Activated T-cell treated with anti-CD3 and anti-CD28 coated beads, Interleukin-2, amount 50 U/mL, for 4 hours (primary cell): ENCODE data around the gene HOXA9. TPM values are rescaled to one million over a fixed set of nuclear protein-coding genes. Genes with fewer than 3 reads are reported as not detected.

ENCODE experiments used
- ATAC-seq, 2 donors: fragments of 200-7000 bp; cut with Tn5 transposase; one replicate each; pipeline ENCODE4 v1.10.0; 2021
- DNase-seq: peaks from one replicate; pipeline ENCODE4 v3.0.0-alpha.2; 2020
- H3K27me3 Mint-ChIP-seq: one replicate; pipeline ENCODE4 v1.8.0; 2021; ENCODE audit warnings: low read depth, mixed read lengths
- H3K36me3 Mint-ChIP-seq: one replicate; pipeline ENCODE4 v1.8.0; 2022; ENCODE audit warnings: mixed read lengths; ENCODE audit not compliant: insufficient read depth
- H3K4me1 Mint-ChIP-seq: one replicate; pipeline ENCODE4 v1.8.0; 2021; ENCODE audit warnings: low read depth, mixed read lengths
- H3K4me3 Mint-ChIP-seq: one replicate; pipeline ENCODE4 v1.8.0; 2021; ENCODE audit warnings: mild to moderate bottlenecking, moderate library complexity, mixed read lengths
- H3K9me3 Mint-ChIP-seq: one replicate; pipeline ENCODE4 v1.8.0; 2021; ENCODE audit warnings: mixed read lengths
- total RNA-seq, 3 donors: library from RNA; stranded (reverse); gene quantifications; one replicate each; pipeline ENCODE4 v1.2.1, GENCODE V29; 2021

HOXA9 gene
- total RNA-seq, 3 donors from 2014 or later, result 0.28 to 0.76 TPM; not detected in 1

DNA sequence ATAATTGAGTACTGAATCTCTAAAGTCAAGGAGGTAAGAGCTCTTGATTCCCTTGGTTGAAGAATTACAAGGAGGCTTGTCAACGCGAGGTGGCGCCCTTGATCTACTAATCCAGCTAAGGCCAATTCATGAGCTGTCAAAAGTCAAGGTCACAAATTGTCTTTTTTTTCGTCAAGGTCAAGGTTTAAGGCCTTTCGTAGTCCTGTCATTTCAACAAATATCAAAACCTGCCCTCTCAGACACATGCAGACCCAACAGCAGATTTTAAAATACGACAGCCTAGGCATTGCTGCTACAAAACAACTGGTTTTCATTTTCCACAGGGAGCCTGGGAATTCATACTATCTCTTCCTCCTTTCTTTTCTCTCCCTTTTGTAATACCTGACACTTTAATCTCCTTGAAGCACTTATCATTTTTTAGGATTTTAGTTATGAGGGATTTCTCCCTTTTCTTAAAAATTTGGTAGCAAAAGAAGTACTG is 31.0 kb upstream of the HOXA9 start:
- H3K9me3 Mint-ChIP-seq, result no peaks in the 10 kb centered on the region
- H3K4me3 Mint-ChIP-seq, result no peak overlapping the region
- peak; percentile 84 for DNase-seq
- H3K36me3 Mint-ChIP-seq, result no peaks in the 10 kb centered on the region
- peaks cover 79% of the 10 kb centered on the region for H3K27me3 Mint-ChIP-seq
- peak in 1 of 2 donors; percentile 31 for ATAC-seq
- H3K4me1 Mint-ChIP-seq, result peaks cover 25% of the 10 kb centered on the region

DNA sequence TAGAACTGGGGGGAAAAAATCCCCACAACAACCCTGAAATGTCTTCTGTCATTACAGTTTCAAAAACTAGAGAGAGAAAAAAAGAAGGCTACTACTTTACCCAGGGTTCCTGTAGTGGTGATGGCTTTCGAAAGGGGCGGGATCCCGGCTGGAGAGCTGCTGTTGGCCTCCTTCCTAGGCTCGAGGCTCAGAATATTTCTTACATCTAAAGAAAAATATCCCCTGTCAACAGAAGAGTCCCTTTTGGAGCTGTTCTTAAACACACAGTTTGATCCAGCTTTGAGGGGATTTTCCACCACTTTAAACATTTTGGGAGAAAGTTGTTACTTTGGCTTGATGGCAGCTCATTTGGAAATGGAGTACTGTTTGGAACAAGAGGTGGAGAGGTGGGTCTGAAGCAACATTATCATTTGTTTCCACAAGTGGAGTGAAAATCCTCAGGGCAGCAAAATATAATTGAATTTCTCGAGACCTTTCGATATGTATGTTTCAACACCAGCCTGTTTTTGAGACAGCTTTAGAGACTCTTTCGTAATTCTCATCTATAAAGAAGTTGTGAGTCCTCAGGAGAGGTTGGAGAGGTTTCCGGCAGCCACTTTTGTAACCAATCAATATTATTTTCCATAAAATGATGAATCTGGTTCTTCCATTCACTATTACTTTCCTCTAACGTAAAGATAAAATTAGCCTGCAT is 29.5 kb upstream of the HOXA9 start:
- peaks cover 13% of the 10 kb centered on the region for H3K4me1 Mint-ChIP-seq
- no peaks in the 10 kb centered on the region for H3K36me3 Mint-ChIP-seq
- H3K4me3 Mint-ChIP-seq, result no peak overlapping the region
- H3K27me3 Mint-ChIP-seq, result peaks cover 81% of the 10 kb centered on the region
- no peak for ATAC-seq
- no peak for DNase-seq
- H3K9me3 Mint-ChIP-seq, result no peaks in the 10 kb centered on the region

DNA sequence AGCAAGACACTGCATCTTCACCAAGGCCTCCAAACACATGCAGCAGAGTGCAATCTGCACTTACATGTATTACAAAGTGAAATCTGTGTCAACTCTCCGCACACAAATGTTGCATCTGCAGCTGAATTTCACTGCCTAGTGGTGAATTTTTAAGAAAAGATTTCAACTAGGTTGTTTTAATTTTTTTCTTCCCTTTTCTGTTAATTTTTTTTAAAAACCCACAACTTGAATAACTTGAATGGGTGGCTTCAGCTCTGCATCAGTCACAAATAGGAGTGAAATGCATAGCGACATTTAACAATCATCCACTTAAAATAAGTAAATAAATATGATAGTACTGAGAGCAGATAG is 28.6 kb upstream of the HOXA9 start:
- H3K4me1 Mint-ChIP-seq, result peaks cover 16% of the 10 kb centered on the region
- no peak overlapping the region for H3K4me3 Mint-ChIP-seq
- no peak for ATAC-seq
- DNase-seq, result no peak
- peaks cover 87% of the 10 kb centered on the region for H3K27me3 Mint-ChIP-seq
- H3K9me3 Mint-ChIP-seq, result no peaks in the 10 kb centered on the region
- no peaks in the 10 kb centered on the region for H3K36me3 Mint-ChIP-seq

DNA sequence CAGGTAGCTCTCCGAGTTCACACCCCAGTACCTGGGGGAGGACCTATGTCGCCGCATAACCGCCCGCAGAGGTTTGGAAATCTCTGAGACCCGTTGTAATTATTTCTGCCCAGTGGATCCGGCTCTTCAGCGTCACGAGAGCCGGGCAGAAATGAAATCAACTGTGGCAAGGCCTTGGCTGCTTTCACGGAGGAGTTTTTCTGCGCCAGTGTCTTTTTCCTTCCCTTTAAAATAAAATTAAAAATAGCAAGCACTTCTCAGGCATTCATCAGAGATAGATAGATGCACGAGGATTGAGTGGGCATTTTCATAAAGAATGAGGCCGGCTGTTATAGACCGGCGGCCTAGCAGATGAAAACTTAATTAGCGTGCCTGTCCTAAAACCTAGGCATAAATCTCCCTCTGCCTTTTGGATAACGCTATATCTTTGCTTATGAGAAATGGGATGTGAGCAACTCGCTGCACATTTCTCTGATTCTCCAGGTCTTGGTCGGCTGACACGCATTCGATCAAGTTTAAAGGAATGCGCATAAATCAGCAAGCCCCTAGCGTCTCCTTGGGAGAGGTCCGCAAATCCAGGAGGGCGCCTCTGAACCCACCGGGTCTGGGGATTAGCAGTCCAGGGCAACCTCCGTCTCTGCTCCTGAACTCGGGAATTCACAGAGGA is 28.1 kb upstream of the HOXA9 start:
- DNase-seq (no peak), ATAC-seq (no peak)
- no peaks in the 10 kb centered on the region for H3K36me3 Mint-ChIP-seq
- peaks cover 87% of the 10 kb centered on the region for H3K27me3 Mint-ChIP-seq
- no peaks in the 10 kb centered on the region for H3K9me3 Mint-ChIP-seq
- H3K4me1 Mint-ChIP-seq, result peaks cover 19% of the 10 kb centered on the region
- H3K4me3 Mint-ChIP-seq, result no peak overlapping the region

DNA sequence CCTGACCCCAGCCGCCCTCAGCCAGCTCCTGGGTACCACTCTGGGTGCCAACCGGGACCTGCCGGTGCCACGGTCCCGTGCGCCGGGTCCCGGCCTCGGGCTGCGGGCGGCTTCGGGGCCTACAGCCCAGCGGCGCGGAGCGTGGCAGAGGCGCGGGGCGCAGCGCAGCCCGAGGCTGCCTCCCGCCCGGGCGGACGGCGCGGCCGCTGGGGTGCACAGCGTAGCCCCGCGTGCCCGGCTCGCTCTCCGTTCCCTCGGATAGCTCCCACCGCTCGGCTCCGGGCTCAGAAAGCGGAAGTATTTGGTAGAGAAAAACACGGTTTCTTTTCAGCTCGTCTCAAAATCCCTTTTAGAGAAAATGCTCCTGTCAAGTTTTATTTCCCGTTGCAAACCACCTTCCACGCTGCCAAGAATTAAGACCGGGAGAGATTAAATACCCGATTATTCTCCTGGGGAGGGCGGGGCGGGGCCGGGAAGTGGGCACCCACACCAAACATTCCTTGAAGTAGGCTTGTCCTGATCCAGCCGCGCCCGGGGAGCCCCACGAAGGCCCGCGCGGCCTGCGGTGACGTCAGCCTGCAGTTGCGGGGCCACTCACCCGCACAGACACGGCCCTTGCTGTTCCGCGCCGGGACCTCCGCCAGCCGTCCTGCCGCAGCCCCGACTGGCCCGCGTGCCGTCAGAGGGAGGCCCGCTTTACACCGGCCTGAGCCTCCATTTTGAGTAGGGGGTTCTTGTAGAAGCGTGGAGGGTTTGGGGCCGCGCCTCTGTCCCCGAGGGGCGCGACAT is 27.4 kb upstream of the HOXA9 start:
- peaks cover 22% of the 10 kb centered on the region for H3K4me1 Mint-ChIP-seq
- peak overlapping the region; percentile 55 for H3K4me3 Mint-ChIP-seq
- no peaks in the 10 kb centered on the region for H3K9me3 Mint-ChIP-seq
- no peaks in the 10 kb centered on the region for H3K36me3 Mint-ChIP-seq
- DNase-seq (no peak), ATAC-seq (peak; percentile 60 to 66)
- H3K27me3 Mint-ChIP-seq, result peaks cover 87% of the 10 kb centered on the region

DNA sequence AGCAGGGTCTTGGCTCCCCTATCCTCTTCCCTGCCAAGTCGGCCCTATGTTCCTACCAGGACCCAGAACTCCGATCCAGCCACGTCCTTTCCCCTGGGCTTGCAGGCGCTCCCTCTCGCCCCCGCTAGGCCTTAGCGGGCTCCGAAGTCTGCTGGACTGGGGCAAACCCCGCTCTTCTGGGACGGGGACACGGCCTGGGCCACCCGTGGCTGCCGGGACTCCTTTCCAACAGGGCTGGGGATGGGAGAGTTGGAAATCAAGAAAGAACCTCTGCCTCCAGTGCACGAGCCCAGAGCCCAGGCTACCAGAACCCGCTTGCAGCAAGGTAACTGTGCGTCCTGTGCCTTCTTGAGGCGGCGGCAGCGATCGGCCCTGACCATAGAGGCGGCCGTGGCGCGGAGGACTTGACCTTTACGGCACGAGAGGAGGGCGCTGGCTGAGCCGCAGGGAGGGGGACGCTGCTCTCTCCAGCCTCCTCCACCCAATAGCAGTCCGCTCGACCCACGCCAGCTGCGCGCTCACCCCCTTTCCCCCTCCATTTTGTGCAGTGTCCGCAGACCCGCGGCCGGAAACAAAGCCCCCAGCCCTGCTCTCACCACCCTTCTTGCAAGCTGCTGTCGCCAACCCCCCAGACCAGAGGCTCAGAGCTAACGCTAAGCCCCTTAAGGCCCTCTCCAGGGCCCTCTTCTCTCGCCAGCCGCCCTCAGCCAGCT is 26.7 kb upstream of the HOXA9 start:
- H3K36me3 Mint-ChIP-seq, result no peaks in the 10 kb centered on the region
- DNase-seq (no peak), ATAC-seq (peak; percentile 12 to 17)
- no peaks in the 10 kb centered on the region for H3K9me3 Mint-ChIP-seq
- peaks cover 87% of the 10 kb centered on the region for H3K27me3 Mint-ChIP-seq
- H3K4me1 Mint-ChIP-seq, result peaks cover 28% of the 10 kb centered on the region
- H3K4me3 Mint-ChIP-seq, result peak overlapping the region; percentile 46

DNA sequence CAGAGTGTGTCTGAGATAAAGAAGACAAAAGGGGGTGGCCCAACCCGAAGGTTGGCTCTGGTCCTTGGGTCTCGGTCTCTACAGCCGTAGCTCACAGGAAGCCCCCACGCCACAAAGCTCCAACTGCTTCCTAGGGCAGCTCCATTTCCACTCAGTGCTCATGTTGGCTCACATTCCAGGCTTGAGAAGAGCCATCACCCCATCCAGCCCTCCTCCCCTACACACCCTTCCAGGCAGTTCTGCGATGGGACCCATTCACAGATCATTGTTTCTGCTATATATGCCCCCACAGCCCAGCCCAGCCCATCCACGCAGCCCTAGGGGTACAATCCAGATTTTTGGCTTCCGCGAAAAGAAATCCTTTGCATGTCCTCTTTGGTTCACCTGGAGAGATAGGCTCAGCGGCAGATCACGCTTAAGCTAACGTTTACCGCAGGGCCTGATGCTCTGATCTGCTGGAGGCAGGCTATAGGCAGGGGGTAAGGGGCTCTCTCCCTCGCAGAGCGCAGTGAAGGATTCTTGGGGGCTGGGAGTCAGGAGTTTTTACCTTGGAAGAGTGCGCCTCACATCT is 25.9 kb upstream of the HOXA9 start:
- peaks cover 28% of the 10 kb centered on the region for H3K4me1 Mint-ChIP-seq
- no peak for DNase-seq
- no peaks in the 10 kb centered on the region for H3K9me3 Mint-ChIP-seq
- peaks cover 88% of the 10 kb centered on the region for H3K27me3 Mint-ChIP-seq
- no peak for ATAC-seq
- no peak overlapping the region for H3K4me3 Mint-ChIP-seq
- H3K36me3 Mint-ChIP-seq, result no peaks in the 10 kb centered on the region

DNA sequence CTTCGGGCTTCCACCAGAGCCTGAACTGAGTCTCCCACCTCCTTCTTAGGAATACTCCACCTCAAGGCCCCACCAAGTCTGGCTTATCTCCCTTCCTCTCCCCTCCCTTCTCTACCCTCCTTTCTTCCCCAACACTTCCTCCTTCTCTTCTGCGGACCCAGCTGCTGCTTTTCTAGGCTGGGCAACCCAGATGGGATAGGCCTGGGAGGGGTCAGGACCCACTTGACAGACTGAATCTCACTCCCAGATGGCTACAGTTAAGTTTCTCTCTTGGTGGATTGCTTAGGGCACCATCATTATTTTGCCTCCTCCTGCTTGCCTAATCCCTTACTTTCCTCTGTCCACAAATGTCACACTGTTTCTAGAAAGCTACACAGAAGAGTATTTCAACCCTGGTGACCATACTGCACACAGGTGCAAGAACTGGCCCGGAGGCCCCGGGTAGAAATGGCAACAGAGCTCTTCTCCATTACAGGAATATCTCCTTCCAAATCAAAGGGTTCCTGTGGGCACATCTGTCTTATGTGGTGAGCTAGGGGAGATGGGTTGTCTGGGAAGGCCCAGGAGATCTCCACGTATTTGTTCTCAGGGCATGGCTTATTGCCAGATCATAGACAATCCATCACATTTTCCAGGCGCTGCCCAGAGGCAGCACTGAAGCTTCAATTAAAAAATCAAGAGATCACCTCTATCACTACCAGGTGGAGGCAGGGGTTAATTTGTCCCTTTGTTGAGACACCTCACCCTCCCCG is 24.8 kb upstream of the HOXA9 start:
- H3K9me3 Mint-ChIP-seq, result no peaks in the 10 kb centered on the region
- no peak for ATAC-seq
- no peak overlapping the region for H3K4me3 Mint-ChIP-seq
- no peaks in the 10 kb centered on the region for H3K36me3 Mint-ChIP-seq
- H3K27me3 Mint-ChIP-seq, result peaks cover 92% of the 10 kb centered on the region
- DNase-seq, result no peak
- H3K4me1 Mint-ChIP-seq, result peaks cover 39% of the 10 kb centered on the region

DNA sequence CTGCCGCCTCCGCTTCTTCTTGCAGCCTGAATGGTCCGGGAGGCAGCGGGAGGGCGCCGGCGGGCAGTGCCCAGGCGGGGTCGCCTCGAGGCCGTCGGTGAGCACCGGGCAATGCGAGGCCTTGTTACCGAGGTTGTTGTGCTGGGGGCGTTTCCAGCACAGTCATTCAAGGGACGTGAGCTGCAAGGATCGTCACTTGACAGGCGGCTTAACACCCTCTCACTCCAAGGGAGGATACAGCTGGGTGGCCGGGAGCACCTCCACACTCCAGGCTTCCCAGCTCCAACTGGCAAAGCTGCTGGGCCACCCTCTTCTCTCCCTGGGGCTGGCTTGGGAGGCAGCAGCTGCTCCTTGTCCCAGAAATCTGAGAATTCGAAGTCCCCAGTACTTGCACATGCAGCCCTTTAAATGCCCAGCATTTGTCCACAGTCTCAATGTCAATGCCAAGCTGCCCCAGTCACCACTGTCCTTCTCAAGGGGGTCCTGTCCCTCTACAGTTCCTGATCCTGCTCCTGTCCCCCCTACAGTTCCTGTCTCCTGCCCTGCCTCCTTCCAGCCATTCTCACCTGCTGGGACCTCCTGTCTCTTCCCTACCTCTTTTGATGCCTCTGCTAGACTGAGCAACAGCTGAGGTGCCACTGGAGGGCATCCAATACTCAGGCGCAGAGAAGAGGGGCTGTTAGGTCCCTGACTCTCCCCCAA is 24.1 kb upstream of the HOXA9 start:
- no peaks in the 10 kb centered on the region for H3K36me3 Mint-ChIP-seq
- ATAC-seq (no peak), DNase-seq (no peak)
- H3K4me1 Mint-ChIP-seq, result peaks cover 46% of the 10 kb centered on the region
- H3K9me3 Mint-ChIP-seq, result no peaks in the 10 kb centered on the region
- peak overlapping the region; percentile 43 for H3K4me3 Mint-ChIP-seq
- H3K27me3 Mint-ChIP-seq, result peaks cover 91% of the 10 kb centered on the region

DNA sequence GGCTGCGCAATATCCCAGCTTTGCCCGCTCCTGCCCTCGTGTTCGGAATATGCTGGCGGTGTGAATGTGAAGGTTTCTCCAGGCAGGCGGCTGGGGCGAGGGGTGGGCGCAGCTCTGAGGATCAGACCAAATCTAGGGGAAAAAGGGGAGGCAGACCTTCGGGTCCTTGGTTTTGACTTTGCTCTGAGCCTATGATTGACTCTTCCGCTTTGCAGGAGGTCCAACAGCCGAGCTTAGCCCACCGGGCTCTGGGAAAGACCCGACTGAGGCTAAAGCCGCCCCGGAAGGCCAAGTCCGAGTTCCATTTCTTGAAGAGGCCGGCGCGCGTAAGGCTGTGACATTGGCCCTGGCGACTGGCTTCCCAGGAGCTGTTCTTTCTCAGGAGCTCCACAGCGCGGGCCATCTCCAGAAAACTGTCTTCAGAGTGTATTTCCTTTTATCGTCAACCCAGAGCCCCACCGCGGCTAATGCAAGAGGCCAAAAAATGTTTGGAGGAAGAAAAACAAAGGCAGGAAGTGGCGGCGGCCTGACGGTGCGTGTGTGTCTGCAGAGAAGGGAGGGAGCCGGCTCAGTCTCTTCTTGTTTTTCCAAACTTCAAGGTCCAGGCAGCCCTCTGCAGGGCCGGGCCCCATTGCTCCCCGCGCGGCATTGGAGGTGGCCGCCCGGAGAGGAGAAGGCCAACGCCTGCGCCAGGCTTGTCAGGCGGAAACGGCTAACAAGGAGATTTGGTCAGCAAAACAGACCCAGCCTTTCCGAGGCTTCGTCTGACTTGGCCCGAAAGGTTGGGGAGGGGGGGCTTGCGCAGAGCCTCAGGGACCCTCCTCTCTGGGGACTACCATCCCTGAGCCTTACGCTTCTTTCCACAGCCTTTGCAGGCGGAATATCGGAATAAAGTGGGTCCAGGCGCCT is 23.3 kb upstream of the HOXA9 start:
- Mint-ChIP-seq H3K4me1 (peaks cover 52% of the 10 kb centered on the region), H3K27me3 (peaks cover 90% of the 10 kb centered on the region), H3K4me3 (peak overlapping the region; percentile 68), H3K36me3 (no peaks in the 10 kb centered on the region), H3K9me3 (no peaks in the 10 kb centered on the region)
- DNase-seq (no peak), ATAC-seq (no peak)

DNA sequence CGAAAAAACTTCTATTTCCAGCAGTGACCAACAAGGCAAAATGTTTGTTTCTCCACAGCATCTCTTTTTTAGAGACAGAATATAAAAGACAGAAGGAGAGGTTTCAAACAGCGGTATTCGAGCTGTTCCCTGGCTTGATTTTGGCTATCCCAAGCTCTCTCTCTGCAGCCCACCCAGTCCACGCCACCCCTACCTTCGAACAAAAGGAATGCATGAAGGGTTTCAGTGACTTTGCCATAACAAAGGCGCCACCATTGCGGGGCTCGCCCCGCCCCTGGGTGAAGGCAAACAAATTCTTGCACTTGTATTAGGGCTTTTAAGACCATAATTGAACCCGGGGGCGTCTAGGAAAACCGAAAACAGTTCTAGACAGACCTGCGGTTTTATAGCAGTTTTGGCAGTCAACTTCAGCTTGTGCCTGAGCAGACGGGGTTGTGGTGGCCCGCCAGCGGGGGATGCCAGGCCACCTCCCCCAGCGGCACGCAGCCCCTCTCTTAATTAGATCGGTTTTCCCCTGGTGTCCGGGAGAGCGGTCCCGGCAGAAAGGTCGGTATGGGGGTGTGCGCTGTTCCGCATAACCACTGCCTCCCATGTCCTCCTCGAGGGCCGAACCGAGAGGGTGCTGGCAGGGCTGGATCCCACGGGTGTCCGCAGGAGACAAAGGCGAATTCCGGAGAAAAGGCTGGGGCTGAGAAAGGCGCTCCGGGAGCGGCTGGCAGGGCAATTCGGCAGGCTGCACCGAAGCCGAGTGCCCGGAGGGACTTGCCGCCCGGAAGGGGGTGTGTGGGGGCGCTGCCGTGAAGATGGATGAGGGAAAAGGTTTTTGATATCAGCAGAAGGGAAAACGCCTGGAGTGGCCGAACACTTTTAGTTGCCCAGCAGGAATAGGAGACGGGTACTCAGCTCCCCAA is 22.4 kb upstream of the HOXA9 start:
- H3K4me1 Mint-ChIP-seq, result peaks cover 49% of the 10 kb centered on the region
- H3K9me3 Mint-ChIP-seq, result no peaks in the 10 kb centered on the region
- H3K4me3 Mint-ChIP-seq, result peak overlapping the region; percentile 68
- peaks cover 91% of the 10 kb centered on the region for H3K27me3 Mint-ChIP-seq
- ATAC-seq (no peak), DNase-seq (no peak)
- no peaks in the 10 kb centered on the region for H3K36me3 Mint-ChIP-seq
